Measurements from ENCODE around the gene MAP1B. TPM values are rescaled to one million over a fixed set of nuclear protein-coding genes. Genes with fewer than 3 reads are reported as not detected.

Gene MAP1B
- total and polyA plus RNA-seq, 9 of the 15 experiments (the other 6 are each of a cell fraction or from before 2014, with no cell fraction given): 5.2 to 66.1 (median 17.3) TPM

DNA sequence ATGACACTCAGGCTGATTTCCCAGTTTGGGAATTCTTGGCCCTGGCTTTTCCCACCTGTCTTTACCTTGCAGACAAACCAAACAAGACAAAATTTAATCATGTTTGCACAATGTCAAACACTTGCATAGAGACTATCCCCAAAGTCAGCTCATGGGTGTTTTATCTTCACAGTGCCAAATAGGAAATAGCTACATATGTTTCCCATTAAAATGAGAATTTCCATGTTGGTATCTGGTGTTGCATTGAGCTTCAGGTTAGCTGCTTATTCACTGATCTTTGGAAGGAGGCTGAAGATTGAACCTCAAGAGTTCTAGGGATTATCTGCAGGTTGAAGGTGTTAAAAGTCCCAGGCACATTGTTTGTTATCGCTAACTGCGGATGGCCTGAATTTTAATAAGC lies 19.5 kb downstream of the MAP1B start:
- BruUV-seq (replicated peaks): no TSS peak
- no peak for FAIRE-seq
- POLR2A ChIA-PET: interaction anchor here (0.5 to 4.4 kb wide), 6 partner anchors 9 to 1438 kb away, joined by 3 to 21 read pairs (median 5); partner anchors contain the start of genes ANKRA2 and MAP1B
- TF ChIP-seq ARID2 (IDR thresholded peaks at IDR 0.05) (no peak), POLR2B (IDR thresholded peaks at IDR 0.05; ENCODE audit: low read depth, partially characterized antibody) (no peak), SETDB1 (IDR thresholded peaks at IDR 0.05; ENCODE audit: low read length) (no peak), SMARCC2 (IDR thresholded peaks at IDR 0.05; ENCODE audit: low read depth) (no peak), EP300 (IDR thresholded peaks at IDR 0.05; ENCODE audit: low read length) (no peak), TAL1 (IDR thresholded peaks at IDR 0.05) (no peak), SMAD2 (IDR thresholded peaks at IDR 0.05; ENCODE audit: low read depth, low read length) (no peak), HDAC2 (IDR thresholded peaks at IDR 0.05) (no peak), ZNF165 (CRISPR knock-in tag; IDR thresholded peaks at IDR 0.05; ENCODE audit: borderline replicate concordance) (no peak), RBM17 (IDR thresholded peaks at IDR 0.05; ENCODE audit: borderline replicate concordance, low read depth, low read length) (no peak), CCAR2 (IDR thresholded peaks at IDR 0.05; ENCODE audit: low read depth, low read length) (no peak)
- TF ChIP-seq, protein P1, sequence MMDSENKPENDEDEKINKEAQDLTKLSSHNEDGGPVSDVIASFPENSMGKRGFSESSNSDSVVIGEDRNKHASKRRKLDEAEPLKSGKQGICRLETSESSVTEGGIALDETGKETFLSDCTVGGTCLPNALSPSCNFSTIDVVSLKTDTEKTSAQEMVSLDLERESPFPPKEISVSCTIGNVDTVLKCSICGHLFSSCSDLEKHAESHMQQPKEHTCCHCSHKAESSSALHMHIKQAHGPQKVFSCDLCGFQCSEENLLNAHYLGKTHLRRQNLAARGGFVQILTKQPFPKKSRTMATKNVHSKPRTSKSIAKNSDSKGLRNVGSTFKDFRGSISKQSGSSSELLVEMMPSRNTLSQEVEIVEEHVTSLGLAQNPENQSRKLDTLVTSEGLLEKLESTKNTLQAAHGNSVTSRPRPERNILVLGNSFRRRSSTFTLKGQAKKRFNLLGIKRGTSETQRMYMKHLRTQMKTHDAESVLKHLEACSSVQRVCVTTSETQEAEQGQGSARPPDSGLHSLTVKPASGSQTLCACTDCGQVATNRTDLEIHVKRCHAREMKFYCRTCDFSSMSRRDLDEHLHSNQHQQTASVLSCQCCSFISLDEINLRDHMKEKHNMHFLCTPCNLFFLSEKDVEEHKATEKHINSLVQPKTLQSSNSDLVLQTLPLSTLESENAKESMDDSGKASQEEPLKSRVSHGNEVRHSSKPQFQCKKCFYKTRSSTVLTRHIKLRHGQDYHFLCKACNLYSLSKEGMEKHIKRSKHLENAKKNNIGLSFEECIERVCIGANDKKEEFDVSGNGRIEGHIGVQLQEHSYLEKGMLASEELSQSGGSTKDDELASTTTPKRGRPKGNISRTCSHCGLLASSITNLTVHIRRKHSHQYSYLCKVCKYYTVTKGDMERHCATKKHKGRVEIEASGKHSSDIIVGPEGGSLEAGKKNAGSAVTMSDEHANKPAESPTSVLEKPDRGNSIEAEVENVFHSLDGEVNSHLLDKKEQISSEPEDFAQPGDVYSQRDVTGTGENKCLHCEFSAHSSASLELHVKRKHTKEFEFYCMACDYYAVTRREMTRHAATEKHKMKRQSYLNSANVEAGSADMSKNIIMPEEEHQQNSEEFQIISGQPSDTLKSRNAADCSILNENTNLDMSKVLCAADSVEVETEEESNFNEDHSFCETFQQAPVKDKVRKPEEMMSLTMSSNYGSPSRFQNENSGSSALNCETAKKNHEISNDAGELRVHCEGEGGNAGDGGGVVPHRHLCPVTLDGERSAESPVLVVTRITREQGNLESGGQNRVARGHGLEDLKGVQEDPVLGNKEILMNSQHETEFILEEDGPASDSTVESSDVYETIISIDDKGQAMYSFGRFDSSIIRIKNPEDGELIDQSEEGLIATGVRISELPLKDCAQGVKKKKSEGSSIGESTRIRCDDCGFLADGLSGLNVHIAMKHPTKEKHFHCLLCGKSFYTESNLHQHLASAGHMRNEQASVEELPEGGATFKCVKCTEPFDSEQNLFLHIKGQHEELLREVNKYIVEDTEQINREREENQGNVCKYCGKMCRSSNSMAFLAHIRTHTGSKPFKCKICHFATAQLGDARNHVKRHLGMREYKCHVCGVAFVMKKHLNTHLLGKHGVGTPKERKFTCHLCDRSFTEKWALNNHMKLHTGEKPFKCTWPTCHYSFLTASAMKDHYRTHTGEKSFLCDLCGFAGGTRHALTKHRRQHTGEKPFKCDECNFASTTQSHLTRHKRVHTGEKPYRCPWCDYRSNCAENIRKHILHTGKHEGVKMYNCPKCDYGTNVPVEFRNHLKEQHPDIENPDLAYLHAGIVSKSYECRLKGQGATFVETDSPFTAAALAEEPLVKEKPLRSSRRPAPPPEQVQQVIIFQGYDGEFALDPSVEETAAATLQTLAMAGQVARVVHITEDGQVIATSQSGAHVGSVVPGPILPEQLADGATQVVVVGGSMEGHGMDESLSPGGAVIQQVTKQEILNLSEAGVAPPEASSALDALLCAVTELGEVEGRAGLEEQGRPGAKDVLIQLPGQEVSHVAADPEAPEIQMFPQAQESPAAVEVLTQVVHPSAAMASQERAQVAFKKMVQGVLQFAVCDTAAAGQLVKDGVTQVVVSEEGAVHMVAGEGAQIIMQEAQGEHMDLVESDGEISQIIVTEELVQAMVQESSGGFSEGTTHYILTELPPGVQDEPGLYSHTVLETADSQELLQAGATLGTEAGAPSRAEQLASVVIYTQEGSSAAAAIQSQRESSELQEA (IDR thresholded peaks at IDR 0.05; ENCODE audit: low read depth): no peak
- TF ChIP-seq, protein P2, sequence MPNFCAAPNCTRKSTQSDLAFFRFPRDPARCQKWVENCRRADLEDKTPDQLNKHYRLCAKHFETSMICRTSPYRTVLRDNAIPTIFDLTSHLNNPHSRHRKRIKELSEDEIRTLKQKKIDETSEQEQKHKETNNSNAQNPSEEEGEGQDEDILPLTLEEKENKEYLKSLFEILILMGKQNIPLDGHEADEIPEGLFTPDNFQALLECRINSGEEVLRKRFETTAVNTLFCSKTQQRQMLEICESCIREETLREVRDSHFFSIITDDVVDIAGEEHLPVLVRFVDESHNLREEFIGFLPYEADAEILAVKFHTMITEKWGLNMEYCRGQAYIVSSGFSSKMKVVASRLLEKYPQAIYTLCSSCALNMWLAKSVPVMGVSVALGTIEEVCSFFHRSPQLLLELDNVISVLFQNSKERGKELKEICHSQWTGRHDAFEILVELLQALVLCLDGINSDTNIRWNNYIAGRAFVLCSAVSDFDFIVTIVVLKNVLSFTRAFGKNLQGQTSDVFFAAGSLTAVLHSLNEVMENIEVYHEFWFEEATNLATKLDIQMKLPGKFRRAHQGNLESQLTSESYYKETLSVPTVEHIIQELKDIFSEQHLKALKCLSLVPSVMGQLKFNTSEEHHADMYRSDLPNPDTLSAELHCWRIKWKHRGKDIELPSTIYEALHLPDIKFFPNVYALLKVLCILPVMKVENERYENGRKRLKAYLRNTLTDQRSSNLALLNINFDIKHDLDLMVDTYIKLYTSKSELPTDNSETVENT (CRISPR knock-in tag; IDR thresholded peaks at IDR 0.05): no peak

More for the DNA sequence above, 19.5 kb downstream of the MAP1B start:
- H3K79me2 ChIP-seq (ENCODE audit: control insufficient read depth, insufficient read depth, low read length): no peaks in the 10 kb centered on the region
- peaks cover 20% of the 10 kb centered on the region; the same call in 2 of the 3 replicates for H3K36me3 ChIP-seq (ENCODE audit: control insufficient read depth, insufficient read depth, low read length)
- 100% methylated on average over 2 of the region's 2 CpGs for WGBS (ENCODE audit: insufficient coverage, low coverage, missing lambda C conversion rate)
- H2AFZ ChIP-seq (ENCODE audit: low read depth, low read length): no peak overlapping the region
- 0 out of 2 replicates have a peak, but pooled peaks cover 4% of the 10 kb centered on the region for H4K20me1 ChIP-seq (replicated peaks; ENCODE audit: control insufficient read depth, insufficient read depth, low read length)
- intact Hi-C loops (cut with micrococcal nuclease): no loop called here
- no peak overlapping the region for H3K4me3 ChIP-seq
- ATAC-seq: no peak
- DNase-seq (ENCODE audit: extremely low read depth in 1 of 4, low spot score in 3 of 4): no peak
- CTCF ChIA-PET (ENCODE audit: low intra/inter-chr PET ratio): no interaction called here
- no peak overlapping the region for H3K9ac ChIP-seq (ENCODE audit: insufficient read depth in 1 of 2, low read depth in 2 of 2, low read length in 2 of 2)
- no peaks in the 10 kb centered on the region for H3K9me3 ChIP-seq (replicated peaks; ENCODE audit: control insufficient read depth, insufficient read depth, low read depth, low read length)
- peaks cover 0 to 3% of the 10 kb centered on the region in 2 experiments; a peak in 1 of 5 replicates for H3K4me1 ChIP-seq (replicated peaks in 1 of 2; ENCODE audit: control insufficient read depth in 2 of 2, insufficient read depth in 2 of 2, low read length in 2 of 2)
- H3K4me2 ChIP-seq (ENCODE audit: insufficient read depth, low read length): no peak overlapping the region
- in situ Hi-C loops (cut with MboI): no loop called here
- no peaks in the 10 kb centered on the region for H3K27me3 ChIP-seq (ENCODE audit: control insufficient read depth in 2 of 2, insufficient read depth in 2 of 2, low read length in 2 of 2)
- no peak overlapping the region for H3K27ac ChIP-seq (ENCODE audit: extremely low read depth, low read depth, low read length)
- H3K9me1 ChIP-seq (ENCODE audit: control insufficient read depth, insufficient read depth, low read length): no peaks in the 10 kb centered on the region

All from K562 (cell line).